Activated T-cell treated with anti-CD3 and anti-CD28 coated beads for 24 hours (primary cell): Measurements from ENCODE around the gene COG6.

Source experiments
- DNase-seq: peaks from one replicate; pipeline ENCODE4 v3.0.0-alpha.2; 2020; ENCODE audit warnings: low read depth

Gene COG6

DNA sequence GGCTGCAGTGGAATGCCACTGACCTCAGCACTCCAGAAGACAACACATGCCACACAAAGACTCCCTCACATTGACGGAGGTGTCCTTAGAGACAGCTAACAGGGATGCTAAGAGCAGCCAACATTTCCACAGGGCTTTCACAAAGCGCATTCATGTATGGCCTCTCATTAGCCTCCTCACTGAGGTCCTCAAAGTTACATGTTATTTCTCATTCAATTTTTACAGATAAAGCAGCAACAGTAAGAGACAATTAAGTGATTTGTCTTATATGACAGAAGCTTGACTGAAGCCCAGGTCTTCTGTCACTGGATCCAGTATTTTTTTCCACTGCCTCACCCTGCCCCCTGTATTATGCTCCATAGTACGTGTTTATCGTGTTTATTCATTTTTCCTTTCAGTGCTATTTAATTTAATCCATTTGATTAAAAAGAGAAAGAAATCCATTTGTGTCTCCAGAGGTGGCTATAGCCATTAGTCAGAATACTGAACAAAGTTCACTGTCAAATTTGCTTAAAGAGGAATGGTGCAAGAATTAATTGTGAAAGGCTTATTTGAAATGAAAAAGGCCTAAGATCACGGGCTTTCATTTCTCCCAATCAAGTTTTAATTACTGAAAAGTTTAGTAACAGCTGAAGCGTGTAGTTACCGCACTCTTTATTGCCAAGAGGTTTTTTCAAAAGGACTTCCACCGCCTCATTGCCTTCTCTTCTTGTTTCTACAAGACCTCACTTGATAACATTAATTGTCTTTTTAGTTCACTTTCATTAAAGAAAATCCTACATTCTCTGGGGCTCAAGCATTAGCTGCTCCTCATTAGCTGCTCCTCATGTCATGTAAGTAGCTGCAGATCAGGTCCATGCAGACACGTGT, 115.0 kb downstream of the COG6 start:
- DNase-seq = no peak

DNA sequence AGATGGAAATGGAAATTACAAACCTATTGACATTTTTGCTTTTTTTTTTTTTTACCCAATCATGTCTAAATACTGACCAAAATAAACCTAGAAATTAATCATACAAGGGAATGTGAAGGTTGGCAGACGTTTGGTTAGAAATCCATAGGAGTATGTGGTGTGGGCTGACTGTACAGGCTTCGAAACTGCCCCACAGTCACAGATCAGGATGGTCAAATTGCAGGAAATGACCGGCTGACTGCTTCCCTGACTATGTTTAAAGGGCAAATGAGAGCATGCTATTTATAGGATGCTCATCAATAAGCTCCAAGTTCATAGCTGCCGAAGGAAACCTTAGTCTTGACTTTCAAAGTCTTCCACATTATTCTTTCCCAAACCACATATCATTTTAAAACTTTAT, 118.4 kb downstream of the COG6 start:
- no peak for DNase-seq

DNA sequence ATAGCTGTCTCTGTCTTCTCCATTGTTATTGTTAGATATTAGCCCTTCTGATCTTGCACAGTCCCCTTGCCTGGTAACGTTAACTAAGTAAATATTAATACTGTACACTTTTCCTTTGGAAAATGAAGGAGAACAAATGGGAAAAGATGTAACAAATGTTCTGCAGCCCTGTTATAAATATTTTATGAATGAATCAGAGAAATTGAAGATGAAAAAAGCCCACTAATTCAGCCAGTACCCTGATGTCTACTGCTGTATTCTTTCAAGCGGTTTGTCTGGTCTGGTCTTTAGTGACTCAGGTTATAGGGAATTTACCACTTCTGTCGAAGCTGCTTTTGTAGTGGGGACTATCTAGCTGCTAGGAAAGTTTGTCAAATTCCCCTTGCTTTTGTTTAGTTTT, 121.0 kb downstream of the COG6 start:
- no peak for DNase-seq

DNA sequence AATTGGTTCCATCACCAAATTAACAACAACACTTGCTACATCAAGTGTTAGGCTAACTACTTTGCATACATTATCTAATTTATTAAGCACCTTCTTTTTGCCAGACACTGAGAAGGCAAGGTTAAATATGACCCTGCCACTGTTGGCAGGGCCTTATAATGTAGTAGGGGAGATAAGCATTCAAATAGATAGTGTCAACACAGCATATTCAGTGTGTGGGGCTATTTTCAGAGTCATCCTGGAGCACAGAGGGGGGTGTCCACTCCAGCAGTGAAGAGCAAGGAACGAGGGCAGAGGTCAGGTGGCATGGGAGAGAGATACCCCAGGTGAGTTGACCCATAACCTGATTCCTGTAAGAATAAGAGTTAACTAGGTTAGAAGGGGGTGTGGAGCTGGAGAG, 121.6 kb downstream of the COG6 start:
- DNase-seq = no peak

DNA sequence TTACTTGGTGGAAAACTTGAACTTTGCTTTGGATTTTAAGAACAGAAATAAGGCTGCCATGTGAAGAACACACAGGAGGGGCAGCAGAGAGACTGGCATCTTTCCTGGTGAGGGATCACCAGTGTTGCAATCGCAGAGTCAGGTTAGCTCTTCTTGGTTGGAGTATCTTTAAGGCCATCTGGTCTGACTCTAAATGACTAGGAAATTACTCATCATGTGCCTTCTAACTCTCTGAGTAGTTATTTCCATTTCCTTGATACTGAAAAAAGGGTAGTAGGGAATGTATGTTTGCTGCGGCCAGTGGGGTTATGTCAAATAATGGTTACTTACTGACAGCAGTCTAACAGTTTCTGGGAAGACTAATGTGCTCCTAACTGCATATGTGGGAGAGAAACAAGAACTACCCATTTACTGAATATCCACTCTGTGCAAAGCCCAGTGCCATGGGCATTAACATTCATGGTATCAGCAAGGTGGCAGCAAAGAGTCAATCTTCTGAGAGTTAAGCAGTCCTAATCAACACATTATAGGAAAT, 122.1 kb downstream of the COG6 start:
- peak; percentile 38 for DNase-seq

DNA sequence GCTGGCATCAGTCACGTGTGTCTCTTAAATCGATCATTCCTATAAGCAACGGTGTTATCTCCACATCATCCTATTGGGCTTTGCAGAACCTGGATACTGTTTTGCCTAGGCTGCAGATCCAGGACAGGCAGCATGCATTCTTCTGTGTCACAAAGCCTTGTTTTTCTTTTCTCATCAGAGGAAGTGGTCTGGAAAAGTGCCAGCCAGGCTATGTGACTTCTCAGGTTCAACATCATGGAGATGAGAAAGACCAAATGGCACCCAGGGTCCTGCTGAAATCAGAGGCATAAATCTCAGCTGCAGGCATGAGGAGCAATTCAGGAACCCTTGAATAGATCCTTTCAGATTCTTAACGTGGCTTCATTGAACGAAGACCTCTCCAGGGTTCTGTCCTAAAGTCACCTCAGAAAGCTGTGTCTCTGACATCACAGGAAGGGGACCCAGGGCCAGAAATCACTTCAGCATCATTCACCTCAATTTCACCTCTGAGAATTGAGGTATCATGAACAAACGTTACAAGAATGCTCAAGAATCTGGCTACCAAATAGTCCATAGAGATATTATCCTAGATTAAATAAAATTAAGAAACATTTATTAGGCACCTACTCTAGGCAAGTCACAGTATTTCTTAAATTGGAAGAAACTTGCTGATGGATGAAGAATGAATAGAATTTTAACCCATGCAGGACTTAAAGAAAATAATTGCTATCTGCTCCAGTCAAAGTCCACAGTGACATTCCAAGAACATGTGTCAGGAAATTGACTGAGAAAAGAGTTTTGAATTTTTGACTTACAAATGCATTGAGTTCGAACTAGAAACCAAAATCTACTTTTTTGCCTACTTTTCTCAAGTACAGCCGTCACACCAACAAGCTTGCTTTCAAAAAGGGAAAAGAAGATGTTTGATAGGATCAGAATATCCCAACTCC, 124.1 kb downstream of the COG6 start:
- DNase-seq = peak; percentile 19

DNA sequence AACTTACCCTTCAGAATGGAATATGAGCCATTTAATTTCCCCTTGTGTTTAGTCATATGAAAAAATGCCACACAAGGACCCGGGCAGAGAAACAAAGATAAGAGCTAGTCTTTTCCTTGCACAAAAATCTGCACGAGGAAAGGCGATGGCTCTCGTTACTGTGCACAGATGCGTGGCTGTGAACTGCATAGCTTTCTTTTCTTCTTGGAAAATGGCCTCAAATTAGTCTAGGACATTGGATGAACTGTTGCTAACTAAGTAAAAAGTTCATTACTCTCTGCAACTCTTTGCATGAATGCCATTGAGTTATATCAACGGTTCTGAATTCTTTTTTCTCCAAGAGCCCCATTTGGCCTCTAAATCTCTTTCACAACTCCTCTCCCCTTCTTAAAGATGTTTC, 125.2 kb downstream of the COG6 start:
- DNase-seq = no peak

DNA sequence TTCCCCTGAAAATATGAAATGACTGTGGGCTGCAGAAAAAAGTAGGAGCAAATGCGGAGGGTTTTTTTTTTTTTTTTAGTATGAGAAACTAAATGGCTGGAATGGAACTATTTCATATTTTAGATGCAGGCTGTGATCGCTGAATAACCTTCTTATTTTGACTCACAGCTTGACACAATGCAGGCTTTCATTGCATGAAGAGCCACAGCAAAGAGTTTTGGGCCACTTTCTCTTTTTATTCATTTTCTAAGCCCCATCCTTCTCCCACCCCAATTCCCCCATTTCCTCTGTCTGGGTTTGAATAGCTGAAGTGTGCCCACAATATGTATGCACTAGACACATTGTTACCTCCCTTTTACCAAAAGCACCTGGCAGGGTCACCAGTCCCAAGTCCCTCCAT, 125.9 kb downstream of the COG6 start:
- DNase-seq = no peak

DNA sequence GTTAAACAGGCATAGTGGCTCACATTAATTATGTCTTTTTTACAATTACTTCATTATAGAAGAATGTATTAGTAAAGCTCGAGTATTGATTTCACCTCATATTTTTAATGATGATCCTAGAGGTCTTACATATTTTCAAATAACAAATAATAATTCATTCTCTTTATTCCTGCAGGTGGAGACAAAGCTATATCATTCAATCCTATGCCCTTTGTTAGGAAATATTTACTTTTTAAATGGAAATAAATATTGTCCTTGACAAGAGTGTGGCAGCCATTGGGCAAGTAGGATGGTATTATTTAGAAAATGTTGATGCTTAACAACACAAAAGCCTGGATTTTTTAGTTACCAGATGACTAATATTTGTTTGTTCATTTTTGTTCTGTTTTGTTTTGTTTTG, 127.6 kb downstream of the COG6 start:
- DNase-seq = no peak

DNA sequence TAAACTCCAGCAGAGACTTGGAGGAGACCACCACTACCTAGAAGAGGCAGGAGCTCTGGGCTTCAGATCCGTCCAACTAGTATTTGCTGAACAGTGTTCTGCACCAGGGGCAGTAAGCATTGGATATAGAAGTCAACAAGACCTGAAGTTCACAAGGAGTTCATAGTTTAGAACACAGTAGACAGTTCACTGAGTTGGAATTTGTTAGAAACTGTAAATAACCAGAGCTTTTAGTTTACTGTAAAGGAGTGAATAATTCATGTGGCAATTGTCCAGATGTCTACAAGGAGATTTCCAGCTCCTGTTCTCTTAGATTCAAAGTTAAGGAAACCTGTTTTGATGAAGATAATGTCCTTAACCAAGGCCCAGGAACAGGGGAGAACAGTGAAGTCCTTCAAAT, 128.9 kb downstream of the COG6 start:
- DNase-seq = no peak

DNA sequence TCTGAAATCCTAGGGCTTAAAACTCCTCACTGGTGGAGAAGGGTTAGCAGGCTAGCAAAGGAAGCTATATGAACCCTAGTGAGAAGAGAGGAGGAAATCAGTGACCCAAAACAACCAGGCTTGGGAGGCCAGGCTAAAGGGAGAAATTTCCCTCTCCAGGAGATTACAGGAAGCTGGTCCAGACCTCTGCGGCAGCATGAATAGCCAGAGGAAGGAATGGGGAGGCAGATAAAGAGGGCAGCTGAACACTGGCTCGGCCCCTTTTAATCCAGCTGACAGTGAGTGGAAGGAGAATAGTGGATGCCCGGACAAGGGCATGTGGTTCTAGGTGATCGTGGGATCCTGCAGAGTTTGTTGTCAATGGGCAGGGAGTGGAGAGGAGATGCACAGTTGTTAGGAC, 130.6 kb downstream of the COG6 start:
- DNase-seq = no peak

DNA sequence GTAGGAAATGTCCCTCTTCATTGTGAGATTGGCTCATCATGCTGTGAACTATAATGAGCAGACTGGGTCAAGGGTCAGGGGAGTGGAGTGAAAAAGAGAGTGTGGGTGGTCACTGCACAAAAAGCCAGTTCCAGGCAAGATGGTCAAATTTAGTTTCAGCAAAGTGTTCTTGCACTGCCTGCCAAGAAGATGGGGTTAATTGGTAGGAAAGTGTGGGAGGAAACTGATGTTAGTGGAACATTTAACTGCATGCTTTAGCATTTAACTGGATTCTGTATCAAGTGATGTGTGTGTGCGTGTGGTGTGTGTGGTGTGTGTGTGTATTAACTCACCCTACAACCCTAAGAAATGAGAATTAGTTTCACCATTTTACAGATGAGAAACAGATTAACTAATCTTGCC, 131.6 kb downstream of the COG6 start:
- DNase-seq = no peak

DNA sequence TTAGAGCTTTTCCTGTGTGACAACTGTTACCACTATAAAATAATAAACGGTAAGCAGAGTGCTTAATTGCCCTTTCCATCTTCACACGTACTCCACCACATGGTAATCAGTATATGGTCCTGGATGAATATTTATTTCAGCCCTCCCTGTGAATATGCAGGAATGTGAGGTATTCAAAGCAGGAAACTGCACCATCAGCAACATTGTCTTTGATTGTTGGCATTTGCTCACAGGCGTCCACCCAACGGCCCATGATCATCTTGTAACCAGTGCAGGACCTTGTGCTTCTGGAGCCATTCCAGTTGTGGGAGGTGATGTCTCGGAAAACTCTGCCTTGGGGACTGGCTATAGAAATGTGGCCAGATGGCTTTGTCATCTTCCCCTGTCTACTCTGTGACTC, 132.6 kb downstream of the COG6 start:
- no peak for DNase-seq

DNA sequence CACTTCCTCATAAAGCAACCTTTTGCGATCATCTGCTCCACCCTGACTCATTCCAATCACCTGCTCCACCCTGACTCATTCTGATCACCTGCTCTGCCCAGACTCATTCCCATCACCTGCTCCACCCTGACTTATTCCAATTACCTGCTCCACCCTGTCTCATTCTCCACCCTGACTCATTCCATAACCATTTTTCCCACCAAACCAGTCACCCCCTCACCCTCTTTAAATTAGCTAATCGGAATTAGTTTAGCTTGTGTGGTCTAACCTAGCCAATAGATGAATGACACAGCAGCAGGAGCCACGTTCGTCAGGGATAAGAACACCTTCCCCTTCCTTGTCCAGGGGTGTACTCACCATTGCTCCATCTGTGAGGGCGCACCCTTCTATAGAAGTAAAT, 134.0 kb downstream of the COG6 start:
- no peak for DNase-seq
